Left colon (tissue), 2 donors: ENCODE data around the gene NAMPT. TPM values are rescaled to one million over a fixed set of nuclear protein-coding genes. Genes with fewer than 3 reads are reported as not detected.
A peak's percentile ranks its signal among the peaks of the same experiment; 100 is the strongest.
"Not testable (repeated sequence)": the region's sequence is repeated elsewhere in the genome, so short reads cannot be mapped to it uniquely, and the experiment has no call there.

Source experiments
- ATAC-seq: fragments of 200-7000 bp; cut with Tn5 transposase; one replicate; pipeline ENCODE4 v1.9.1; 2020; ENCODE audit warnings: mild to moderate bottlenecking, moderate library complexity
- DNase-seq, 2 donors: peaks; one replicate each; pipeline ENCODE4 v3.0.0-alpha.2; 2020
- intact Hi-C, 2 donors: fragments of 100-400 bp; cut with DNase I in 1 of 2; cut with micrococcal nuclease in 1 of 2; formaldehyde crosslinking; loops; one replicate each; pipeline versions ENCODE4 v1.11.2 to v1.14.0; 2022; cut with DNase I, micrococcal nuclease
- total RNA-seq, 2 donors: library from RNA; stranded (reverse); fragmentation: NEBNext Ultra II Directional; extraction: Animal tissue kit (Norgen Biotek cat#: 25700); gene quantifications; one replicate each; pipeline ENCODE4 v1.2.1, GENCODE V29; 2021
- donor health status: DM: no; HTN: no; CAD: no.
- donor health status: DM: yes; HTN: yes; CAD: no.

The NAMPT gene
- total RNA-seq, 2 donors from 2014 or later = 85.0 to 157 TPM

DNA sequence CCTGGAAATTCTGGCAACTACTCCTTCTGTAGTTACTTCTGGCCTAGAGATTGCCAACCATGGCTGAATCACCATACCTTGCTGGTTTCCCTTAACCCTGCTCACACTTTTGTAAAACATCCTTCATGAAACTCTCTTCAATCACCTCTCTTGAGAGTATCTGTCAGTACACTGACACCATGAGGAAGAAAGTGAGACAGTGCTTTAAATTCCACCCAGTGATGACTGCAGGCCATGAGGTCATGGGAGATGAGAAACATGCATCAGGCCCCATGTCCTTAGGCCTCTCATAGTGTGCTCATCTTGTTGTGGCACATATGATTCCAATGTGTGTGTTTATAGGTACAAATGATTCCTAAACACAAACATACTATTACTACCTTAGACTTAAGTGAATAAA is 24.6 kb upstream of the NAMPT start:
- DNase-seq = no peak
- intact Hi-C loops = no loop called here
- ATAC-seq = no peak

GRCh38 chr7:106306256-106306655 is 21.5 kb upstream of the NAMPT start:
- ATAC-seq = no peak
- intact Hi-C loops = no loop called here
- DNase-seq = no peak

DNA sequence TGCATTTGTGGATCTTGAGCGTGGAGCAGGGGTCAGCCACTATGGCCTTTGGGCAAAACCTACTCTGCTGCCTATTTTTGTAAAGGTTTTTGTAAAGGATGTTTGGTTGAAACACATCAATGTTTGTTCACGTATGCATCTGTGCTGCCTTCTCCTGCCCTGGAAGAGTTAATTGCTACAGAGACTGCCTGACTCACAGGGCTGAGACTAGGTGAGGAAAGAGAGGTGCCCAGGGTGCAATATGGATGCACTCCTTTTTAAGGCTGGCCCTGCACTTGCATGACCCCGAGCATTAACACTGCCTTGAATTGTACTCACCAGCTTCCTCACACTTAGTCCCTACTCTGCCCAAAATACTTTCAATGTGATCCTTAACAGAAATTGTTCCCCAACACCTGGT is 20.9 kb upstream of the NAMPT start:
- DNase-seq (no peak), ATAC-seq (no peak)
- intact Hi-C loops = no loop called here

DNA sequence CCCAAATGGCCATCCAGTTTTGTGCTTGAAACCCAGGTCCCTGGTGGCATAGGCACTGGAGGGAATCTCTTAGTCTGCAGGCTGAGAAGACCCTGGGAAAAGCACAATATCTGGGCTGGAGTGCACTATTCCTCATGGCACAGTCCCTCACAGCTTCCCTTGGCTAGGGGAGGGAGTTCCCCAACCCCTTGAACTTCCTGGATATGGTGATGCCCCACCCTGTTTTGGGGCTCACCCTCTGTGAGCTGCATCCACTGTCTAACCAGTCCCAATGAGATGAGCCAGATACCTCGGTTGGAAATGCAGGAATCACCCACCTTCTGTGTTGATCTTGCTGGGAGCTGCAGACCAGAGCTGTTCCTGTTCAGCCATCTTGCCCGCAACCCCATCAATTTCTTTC is 19.8 kb upstream of the NAMPT start:
- ATAC-seq (no peak), DNase-seq (no peak)
- intact Hi-C loops = no loop called here

GRCh38 chr7:106298631-106299030 is 13.8 kb upstream of the NAMPT start:
- intact Hi-C loops, DNase-seq, ATAC-seq: not testable (repeated sequence)

DNA sequence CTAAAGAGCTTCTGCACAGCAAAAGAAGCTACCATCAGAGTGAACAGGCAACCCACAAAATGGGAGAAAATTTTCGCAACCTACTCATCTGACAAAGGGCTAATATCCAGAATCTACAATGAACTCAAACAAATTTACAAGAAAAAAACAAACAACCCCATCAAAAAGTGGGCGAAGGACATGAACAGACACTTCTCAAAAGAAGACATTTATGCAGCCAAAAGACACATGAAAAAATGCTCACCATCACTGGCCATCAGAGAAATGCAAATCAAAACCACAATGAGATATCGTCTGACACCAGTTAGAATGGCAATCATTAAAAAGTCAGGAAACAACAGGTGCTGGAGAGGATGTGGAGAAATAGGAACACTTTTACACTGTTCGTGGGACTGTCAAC is 13.4 kb upstream of the NAMPT start:
- ATAC-seq, intact Hi-C loops, DNase-seq: not testable (repeated sequence)

- intact Hi-C loops = no loop called here
- ATAC-seq (no peak), DNase-seq (no peak)
Measured at GRCh38 chr7:106294334-106294733, 9.6 kb upstream of the NAMPT start.

DNA sequence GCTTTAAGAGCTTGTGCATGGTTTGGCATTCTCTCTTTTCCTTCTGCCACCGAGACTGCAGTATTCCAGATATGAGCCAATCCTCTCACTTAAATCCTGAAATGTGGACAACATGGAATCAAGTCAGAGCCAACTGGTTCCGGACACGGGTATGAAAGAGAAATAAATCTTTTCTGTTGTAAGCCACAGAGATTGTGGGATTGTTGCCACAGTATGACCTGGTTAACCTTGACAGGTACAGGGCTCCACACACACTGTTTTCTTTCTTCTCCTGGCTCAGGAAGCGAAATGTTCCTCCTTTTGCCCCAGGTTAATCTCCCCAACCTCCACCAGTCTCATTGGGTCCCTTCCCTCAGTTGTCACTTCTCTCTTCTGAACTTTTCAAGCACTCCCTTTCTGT is 6.5 kb upstream of the NAMPT start:
- no peak for DNase-seq
- intact Hi-C loops = no loop called here
- no peak for ATAC-seq

DNA sequence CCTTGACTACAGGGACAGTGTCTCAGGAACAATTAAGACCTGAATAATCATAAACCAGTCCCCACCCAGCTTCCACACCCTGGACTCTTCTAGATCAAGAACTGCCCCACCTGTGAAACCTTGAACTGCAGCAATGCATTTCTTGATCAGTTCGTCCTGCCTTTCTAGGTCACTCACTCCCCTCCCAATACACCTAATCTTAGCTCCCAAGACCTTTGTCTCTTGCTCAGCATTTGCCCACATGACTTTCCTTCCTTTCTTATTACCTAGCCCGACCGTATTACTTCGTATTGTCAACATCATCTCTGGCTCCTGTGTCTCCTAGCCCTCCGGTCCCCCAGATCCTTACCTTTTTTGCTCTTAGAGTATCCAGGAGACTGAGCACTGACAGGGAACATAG is 5.5 kb upstream of the NAMPT start:
- ATAC-seq = peak; percentile 92
- DNase-seq = peak; percentile 70 to 86
- intact Hi-C loops = no loop called here

- peak; percentile 0 for ATAC-seq
- intact Hi-C loops = no loop called here
- DNase-seq = no peak
Measured at GRCh38 chr7:106289848-106290247, 5.1 kb upstream of the NAMPT start.

GRCh38 chr7:106288263-106288662 is 3.5 kb upstream of the NAMPT start:
- intact Hi-C loops = no loop called here
- DNase-seq = no peak

GRCh38 chr7:106287786-106288185 is 3.0 kb upstream of the NAMPT start:
- DNase-seq (peak; percentile 34 to 47), ATAC-seq (no peak)
- intact Hi-C loops = no loop called here

More at GRCh38 chr7:106288263-106288662, 3.5 kb upstream of the NAMPT start:
- no peak for ATAC-seq

DNA sequence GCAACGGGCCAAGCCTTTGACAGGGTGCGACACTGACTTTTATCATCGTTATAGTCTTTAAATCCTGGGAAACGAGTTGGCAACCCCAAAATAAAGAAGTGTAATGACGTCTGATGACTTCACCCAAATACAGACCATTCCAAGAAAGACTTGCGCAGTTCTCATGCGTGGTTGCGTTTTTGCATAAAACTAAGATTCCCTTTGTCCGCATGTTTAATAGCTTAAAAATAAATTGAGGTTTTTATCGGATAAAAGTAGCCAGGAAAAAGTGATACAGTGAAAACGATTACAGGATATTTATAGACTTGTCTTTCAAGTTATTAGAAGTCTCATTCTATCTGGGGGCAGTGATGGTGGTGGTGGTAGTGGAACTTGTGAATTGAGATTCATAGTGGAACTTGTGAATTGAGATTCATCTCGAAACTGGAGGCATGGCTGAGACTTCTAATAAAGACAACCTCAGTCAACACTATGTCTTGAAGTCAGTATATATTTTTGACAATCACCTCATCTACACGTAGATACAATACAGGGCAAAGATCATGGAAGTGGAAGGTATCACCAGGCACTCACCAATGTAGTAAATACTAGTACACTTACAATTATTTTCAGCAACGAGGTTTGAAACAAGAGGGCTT is 1.2 kb upstream of the NAMPT start:
- intact Hi-C loops = no loop called here
- DNase-seq = no peak

GRCh38 chr7:106285051-106285854 is 470 bp upstream of the NAMPT start:
- intact Hi-C loops = no loop called here
- ATAC-seq (peak; percentile 85), DNase-seq (peak; percentile 100)

More for the DNA sequence above, 1.2 kb upstream of the NAMPT start:
- ATAC-seq = no peak

DNA sequence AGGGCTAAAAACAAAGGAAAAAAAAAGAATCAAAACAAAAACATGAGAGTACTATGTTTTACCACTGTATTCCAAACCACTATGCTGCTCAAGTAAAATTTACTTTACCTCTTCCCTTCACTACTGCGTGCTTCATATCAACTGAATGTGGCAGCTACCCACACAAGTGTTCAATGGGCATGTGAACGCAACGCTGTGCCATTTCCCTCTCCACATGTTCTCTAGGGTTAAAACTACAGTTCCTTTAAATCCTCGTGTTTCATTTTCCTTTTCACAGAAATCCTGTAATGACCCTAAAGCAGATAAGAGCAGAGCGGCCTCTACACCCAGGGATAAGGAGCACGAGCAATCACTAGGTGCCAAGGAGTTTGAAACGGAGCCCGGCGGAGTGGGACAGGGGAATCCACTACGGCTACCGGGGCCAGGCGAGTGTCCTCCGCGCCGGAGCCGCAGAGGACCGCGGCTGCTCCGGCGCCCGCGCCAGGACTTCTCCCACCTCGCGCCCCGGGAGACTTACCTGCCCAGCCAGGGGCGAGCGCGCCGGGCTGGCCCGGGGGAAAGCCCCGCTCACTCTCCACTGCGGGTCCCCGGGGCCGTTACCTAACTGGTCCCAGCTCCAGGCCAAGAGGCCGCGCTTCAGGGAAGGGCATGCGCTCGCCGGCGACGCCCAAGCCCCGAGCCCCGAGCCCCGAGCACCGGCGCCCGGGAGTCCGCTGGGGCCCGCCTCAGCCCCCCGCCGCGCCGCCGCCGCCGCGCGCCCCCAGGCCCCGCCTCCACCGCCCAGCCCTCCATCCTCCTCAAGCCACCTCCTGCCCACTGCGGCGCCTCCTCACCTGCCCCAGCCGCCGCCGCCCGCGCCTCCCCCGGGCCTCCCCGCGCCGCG is 711 bp downstream of the NAMPT start:
- DNase-seq (peak; percentile 50 to 73), ATAC-seq (peak; percentile 23)
- intact Hi-C loops = no loop called here

DNA sequence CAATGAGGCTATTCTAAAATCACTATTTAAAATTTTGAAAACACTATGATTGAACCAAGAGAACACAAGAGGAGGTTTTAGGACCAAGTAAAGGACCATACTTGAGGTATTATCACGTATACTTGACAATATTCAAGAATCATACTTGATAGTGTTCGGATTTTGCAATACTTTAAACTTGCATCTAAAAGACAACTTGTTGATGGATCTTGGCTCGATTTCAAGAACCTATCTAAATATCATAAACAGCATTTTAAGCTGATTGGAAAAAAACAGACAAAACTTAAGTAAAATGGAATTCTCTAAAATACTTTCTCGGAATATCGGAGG is 1.3 kb downstream of the NAMPT start:
- DNase-seq (no peak), ATAC-seq (no peak)
- intact Hi-C loops = no loop called here

DNA sequence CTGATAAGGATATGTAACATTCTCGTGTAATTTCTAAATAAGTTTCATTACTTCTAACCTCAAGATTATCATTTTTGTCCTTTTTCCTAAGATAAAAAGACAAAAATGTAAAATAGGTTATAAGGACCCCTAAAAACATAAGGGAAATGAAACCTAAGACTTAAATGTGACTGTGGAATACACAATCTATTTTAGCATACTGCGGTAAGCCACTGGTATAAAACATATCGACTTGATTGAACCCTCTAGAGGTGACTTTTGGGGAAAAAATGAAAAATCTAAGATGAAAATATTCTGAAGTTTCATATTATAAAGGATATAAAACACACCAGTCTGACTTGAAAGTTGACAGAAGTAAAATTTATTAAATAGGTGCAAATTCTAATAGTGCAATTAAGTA is 1.9 kb downstream of the NAMPT start:
- DNase-seq (no peak), ATAC-seq (no peak)
- intact Hi-C loops = no loop called here

- DNase-seq = no peak
- ATAC-seq = no peak
- intact Hi-C loops = no loop called here
Measured at GRCh38 chr7:106282390-106282789, 2.4 kb downstream of the NAMPT start.

- intact Hi-C loops = no loop called here
- ATAC-seq = no peak
Measured at GRCh38 chr7:106281585-106282318, 3.0 kb downstream of the NAMPT start.

More at GRCh38 chr7:106281585-106282318, 3.0 kb downstream of the NAMPT start:
- no peak for DNase-seq
